ENCODE measurements around the gene CCDC141. TPM values are rescaled to one million over a fixed set of nuclear protein-coding genes. Genes with fewer than 3 reads are reported as not detected.
"Not testable (repeated sequence)": the region's sequence is repeated elsewhere in the genome, so short reads cannot be mapped to it uniquely, and the experiment has no call there.

The CCDC141 gene
- total RNA-seq, 4 donors from 2014 or later, result 1.7 to 7.7 (median 3.9) TPM

DNA sequence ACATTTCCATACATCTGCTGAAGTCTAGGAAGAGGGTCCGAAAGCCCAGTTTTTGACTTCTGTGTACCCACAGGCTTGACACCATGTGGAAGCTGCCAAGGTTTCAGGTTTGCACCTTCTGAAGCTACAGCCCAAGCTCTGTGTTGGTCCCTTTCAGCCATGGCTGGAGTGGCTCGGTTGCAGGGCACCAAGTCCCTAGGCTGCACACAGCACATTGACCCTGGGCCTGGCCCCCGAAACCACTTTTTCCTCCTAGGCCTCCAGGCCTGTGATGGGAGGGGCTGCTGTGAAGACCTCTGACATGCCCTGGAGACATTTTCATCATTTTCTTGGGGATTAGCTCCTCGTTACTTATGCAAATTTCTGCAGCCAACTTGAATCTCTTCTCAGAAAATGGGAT, 55.7 kb downstream of the CCDC141 start:
- no peak for DNase-seq (ENCODE audit: low spot score in 2 of 2)
- no peak overlapping the region for H3K27ac ChIP-seq
- WGBS, 2 donors, result 64 to 88% methylated on average over 4 of the region's 4 CpGs
- no peak overlapping the region for H3K4me3 ChIP-seq
- no peak for TF ChIP-seq POLR2A (IDR thresholded peaks at IDR 0.05)
- no peak for TF ChIP-seq EP300 (IDR thresholded peaks at IDR 0.05)
- TF ChIP-seq, protein P1, sequence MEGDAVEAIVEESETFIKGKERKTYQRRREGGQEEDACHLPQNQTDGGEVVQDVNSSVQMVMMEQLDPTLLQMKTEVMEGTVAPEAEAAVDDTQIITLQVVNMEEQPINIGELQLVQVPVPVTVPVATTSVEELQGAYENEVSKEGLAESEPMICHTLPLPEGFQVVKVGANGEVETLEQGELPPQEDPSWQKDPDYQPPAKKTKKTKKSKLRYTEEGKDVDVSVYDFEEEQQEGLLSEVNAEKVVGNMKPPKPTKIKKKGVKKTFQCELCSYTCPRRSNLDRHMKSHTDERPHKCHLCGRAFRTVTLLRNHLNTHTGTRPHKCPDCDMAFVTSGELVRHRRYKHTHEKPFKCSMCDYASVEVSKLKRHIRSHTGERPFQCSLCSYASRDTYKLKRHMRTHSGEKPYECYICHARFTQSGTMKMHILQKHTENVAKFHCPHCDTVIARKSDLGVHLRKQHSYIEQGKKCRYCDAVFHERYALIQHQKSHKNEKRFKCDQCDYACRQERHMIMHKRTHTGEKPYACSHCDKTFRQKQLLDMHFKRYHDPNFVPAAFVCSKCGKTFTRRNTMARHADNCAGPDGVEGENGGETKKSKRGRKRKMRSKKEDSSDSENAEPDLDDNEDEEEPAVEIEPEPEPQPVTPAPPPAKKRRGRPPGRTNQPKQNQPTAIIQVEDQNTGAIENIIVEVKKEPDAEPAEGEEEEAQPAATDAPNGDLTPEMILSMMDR (IDR thresholded peaks at IDR 0.05), result no peak
- H3K36me3 ChIP-seq, result no peaks in the 10 kb centered on the region
- no peaks in the 10 kb centered on the region for H3K9me3 ChIP-seq
- no peaks in the 10 kb centered on the region for H3K27me3 ChIP-seq
- no peaks in the 10 kb centered on the region for H3K4me1 ChIP-seq

DNA sequence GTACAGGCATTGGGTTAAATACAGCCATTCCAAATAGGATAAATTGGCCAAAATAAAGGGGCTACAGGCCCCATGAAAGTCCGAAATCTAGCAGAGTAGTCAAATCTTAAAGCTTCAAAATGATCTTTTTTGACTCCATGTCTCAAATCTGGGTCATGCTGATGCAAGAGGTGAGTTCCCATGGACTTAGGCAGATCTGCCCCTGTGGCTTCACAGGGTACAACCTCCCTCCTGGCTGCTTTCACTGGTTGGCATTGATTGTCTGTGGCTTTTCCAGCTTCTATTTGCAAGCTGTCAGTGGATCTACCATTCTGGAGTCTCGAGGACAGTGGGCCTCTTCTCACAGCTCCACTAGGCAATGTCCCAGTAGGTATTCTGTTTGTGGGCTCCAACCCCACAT, 56.1 kb downstream of the CCDC141 start:
- Histone ChIP-seq H3K4me1 (no peaks in the 10 kb centered on the region), H3K9me3 (no peaks in the 10 kb centered on the region), H3K27ac (no peak overlapping the region), H3K4me3 (no peak overlapping the region), H3K27me3 (no peaks in the 10 kb centered on the region), H3K36me3 (no peaks in the 10 kb centered on the region)
- TF ChIP-seq, protein P1 (IDR thresholded peaks at IDR 0.05), result no peak
- no peak for TF ChIP-seq EP300 (IDR thresholded peaks at IDR 0.05)
- TF ChIP-seq POLR2A (IDR thresholded peaks at IDR 0.05), result no peak
- WGBS, 2 donors, result 90 to 91% methylated on average over 2 of the region's 2 CpGs
- no peak for DNase-seq (ENCODE audit: low spot score in 2 of 2)

DNA sequence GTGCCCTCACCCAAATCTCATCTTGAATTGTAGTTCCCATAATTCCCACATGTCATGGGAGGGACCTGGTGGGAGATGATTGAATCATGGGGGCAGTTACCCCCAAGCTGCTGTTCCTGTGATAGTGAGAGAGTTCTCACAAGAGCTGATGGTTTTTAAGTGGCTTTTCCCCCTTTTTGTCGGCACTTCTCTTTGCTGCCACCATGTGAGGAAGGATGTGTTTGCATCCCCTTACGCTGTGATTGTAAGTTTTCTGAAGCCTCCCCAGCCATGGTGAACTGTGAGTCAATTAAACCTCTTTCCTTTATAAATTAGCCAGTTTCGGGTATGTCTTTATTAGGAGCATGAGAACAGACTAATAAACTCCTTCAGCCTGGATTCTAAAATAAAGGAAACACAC, 57.2 kb downstream of the CCDC141 start:
- WGBS, 2 donors, result 77 to 86% methylated on average over 3 of the region's 3 CpGs
- not testable (repeated sequence) for DNase-seq (ENCODE audit: low spot score in 2 of 2); H3K36me3 ChIP-seq; H3K4me3 ChIP-seq; H3K27me3 ChIP-seq; H3K4me1 ChIP-seq; H3K9me3 ChIP-seq; H3K27ac ChIP-seq

DNA sequence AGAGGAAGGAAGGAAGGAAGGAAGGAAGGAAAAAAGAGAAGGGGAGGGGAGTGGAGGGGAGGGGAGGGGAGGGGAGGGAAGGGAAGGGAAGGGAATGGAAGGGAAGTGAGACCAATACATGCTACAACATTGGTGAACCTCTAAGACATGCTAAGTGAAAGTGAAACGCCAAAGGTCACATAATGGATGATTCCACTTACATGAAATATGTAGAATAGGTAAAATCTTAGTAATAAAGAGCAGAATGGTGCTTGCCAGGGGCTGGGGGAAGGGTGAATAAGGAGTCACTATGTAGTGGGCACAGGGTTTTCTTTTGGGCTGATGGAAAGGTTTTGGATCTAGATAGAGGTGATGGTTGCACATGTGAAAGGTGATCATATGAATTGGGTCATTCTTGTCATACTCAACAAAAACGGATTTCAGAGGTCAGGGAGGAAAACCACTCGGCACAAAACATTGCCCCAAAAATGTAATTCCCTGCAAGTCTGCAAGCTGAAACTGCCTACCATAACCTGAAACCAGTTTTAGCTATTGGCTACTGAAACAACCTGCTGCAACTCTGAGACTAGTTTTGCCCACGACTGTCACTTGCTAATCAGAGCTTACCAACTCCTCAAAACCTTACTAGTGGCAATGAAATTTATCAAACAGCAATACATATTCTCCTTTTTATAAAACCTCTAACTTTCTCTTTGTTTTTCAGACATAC, 59.2 kb downstream of the CCDC141 start:
- Histone ChIP-seq H3K36me3 (no peaks in the 10 kb centered on the region), H3K4me3 (no peak overlapping the region), H3K27me3 (no peaks in the 10 kb centered on the region), H3K4me1 (no peaks in the 10 kb centered on the region), H3K27ac (no peak overlapping the region), H3K9me3 (peaks cover 0 to 3% (median 0%) of the 10 kb centered on the region in 4 donors)
- WGBS, 2 donors, result 74 to 89% methylated on average over 4 of the region's 4 CpGs
- DNase-seq (ENCODE audit: low spot score in 2 of 2), result no peak
- TF ChIP-seq EP300 (IDR thresholded peaks at IDR 0.05) (no peak), POLR2A (IDR thresholded peaks at IDR 0.05) (no peak)
- TF ChIP-seq, protein P1 (IDR thresholded peaks at IDR 0.05), result no peak

DNA sequence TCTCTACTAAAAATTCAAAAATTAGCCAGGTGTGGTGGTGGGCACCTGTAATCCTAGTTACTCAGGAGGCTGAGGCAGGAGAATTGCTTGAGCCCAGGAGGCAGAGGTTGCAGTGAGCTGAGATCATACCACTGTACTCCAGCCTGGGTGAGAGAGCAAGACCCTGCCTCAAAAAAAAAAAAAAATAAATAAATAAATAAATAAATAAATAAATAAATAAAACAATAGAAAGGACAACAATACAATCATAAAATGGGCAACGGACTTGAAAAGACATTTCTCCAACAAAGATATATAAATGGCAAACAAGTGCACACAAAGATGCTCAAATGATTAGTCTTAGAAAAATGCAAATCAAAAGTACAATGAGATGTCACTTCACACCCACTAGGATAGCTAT, 60.5 kb downstream of the CCDC141 start:
- not testable (repeated sequence) for H3K9me3 ChIP-seq; H3K4me1 ChIP-seq; DNase-seq (ENCODE audit: low spot score in 2 of 2); H3K27me3 ChIP-seq; H3K36me3 ChIP-seq; H3K27ac ChIP-seq; H3K4me3 ChIP-seq
- 83 to 88% methylated on average over 1 of the region's 1 CpG for WGBS, 2 donors

DNA sequence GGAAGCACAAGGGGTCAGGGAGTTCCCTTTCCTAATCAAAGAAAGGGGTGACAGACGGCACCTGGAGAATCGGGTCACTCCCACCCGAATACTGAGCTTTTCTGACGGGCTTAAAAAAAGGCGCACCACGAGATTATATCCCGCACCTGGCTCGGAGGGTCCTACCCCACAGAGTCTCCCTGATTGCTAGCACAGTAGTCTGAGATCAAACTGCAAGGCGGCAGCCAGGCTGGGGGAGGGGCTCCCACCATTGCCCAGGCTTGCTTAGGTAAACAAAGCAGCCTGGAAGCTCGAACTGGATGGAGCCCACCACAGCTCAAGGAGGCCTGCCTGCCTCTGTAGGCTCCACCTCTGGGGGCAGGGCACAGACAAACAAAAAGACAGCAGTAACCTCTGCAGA, 67.3 kb downstream of the CCDC141 start:
- WGBS, 2 donors, result 91 to 94% methylated on average over 6 to 8 of the region's 10 CpGs
- H3K4me1 ChIP-seq; H3K36me3 ChIP-seq; DNase-seq (ENCODE audit: low spot score in 2 of 2); H3K27me3 ChIP-seq; H3K4me3 ChIP-seq; H3K9me3 ChIP-seq; H3K27ac ChIP-seq: not testable (repeated sequence)

DNA sequence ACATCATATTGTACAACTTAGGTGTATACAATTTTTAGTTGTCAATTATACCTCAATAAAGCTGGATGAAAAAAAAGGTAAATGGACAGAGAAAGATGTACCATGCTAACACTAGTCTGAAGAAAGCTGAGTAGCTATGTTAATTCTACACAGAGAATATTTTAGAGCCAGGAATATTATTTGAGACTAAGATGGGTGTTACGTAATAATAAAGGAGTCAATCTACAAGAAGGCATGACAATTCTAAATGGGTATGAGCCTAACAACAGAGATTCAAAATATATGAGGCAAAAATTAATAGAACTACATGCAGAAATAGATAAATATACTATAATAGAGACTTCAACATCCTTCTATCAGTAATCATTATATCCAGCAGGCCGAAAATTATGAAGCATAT, 69.1 kb downstream of the CCDC141 start:
- TF ChIP-seq EP300 (IDR thresholded peaks at IDR 0.05) (no peak), POLR2A (IDR thresholded peaks at IDR 0.05) (no peak)
- TF ChIP-seq, protein P1 (IDR thresholded peaks at IDR 0.05), result no peak
- Histone ChIP-seq H3K9me3 (no peaks in the 10 kb centered on the region), H3K27me3 (no peaks in the 10 kb centered on the region), H3K4me3 (no peak overlapping the region), H3K4me1 (no peaks in the 10 kb centered on the region), H3K36me3 (no peaks in the 10 kb centered on the region), H3K27ac (no peak overlapping the region)
- WGBS, 2 donors, result 82 to 87% methylated on average over 2 of the region's 2 CpGs
- DNase-seq (ENCODE audit: low spot score in 2 of 2), result no peak
